SK-N-MC (cell line): Measurements from ENCODE around the gene SP140.

Source experiments
- EZH2 ChIP-seq: fragments of 200-600 bp; sonication (generic); IDR thresholded peaks from one replicate; pipeline ENCODE4 v1.6.1; 2017; ENCODE audit warnings: antibody characterized with exemption
- FOXP2 ChIP-seq: optimal IDR thresholded peaks from 2 replicates; pipeline ENCODE3; 2011; ENCODE audit warnings: mild to moderate bottlenecking, moderate library complexity; ENCODE audit not compliant: insufficient read depth; ENCODE audit errors: extremely low read length, control extremely low read depth
- POLR2AphosphoS5 ChIP-seq: IDR thresholded peaks from 2 replicates; pipeline ENCODE4 v1.6.1; 2012; ENCODE audit warnings: mild to moderate bottlenecking, low read depth, low read length, borderline replicate concordance

- TF ChIP-seq POLR2AphosphoS5 = no peak
- no peak for TF ChIP-seq FOXP2
- TF ChIP-seq EZH2 = no peak
Measured at GRCh38 chr2:230268606-230269243, 43.2 kb downstream of the SP140 start.
